Osteocyte (in vitro differentiated cells): ENCODE results near the gene ABCA13. TPM values are rescaled to one million over a fixed set of nuclear protein-coding genes. Genes with fewer than 3 reads are reported as not detected.

Experiments
- DNase-seq: peaks from one replicate; pipeline ENCODE4 v3.0.0; 2021; ENCODE audit warnings: mixed read lengths; ENCODE audit not compliant: unreplicated experiment; ENCODE audit errors: extremely low spot score
- H3K27ac Mint-ChIP-seq: one replicate; pipeline ENCODE4 v1.8.0; 2021; ENCODE audit warnings: mild to moderate bottlenecking, mixed read lengths; ENCODE audit not compliant: unreplicated experiment
- H3K27me3 Mint-ChIP-seq: one replicate; pipeline ENCODE4 v1.8.0; 2021; ENCODE audit warnings: mixed read lengths; ENCODE audit not compliant: unreplicated experiment
- H3K36me3 Mint-ChIP-seq: one replicate; pipeline ENCODE4 v1.8.0; 2021; ENCODE audit warnings: mixed read lengths; ENCODE audit not compliant: unreplicated experiment
- H3K4me1 Mint-ChIP-seq: one replicate; pipeline ENCODE4 v1.8.0; 2021; ENCODE audit warnings: mixed read lengths; ENCODE audit not compliant: unreplicated experiment
- H3K4me3 Mint-ChIP-seq: one replicate; pipeline ENCODE4 v1.8.0; 2021; ENCODE audit warnings: mild to moderate bottlenecking, moderate library complexity, mixed read lengths; ENCODE audit not compliant: unreplicated experiment
- H3K9me3 Mint-ChIP-seq: one replicate; pipeline ENCODE4 v1.8.0; 2021; ENCODE audit warnings: mixed read lengths; ENCODE audit not compliant: unreplicated experiment
- total RNA-seq: library from RNA; stranded (reverse); gene quantifications from 2 replicates; pipeline ENCODE4 v1.2.1, GENCODE V29; 2021
- TF ChIP-seq, protein P1 (sequence below): fragments of 200-600 bp; sonication (generic); IDR thresholded peaks from 2 replicates; pipeline ENCODE4 v1.5.0; 2021; ENCODE audit warnings: antibody characterized with exemption, mild to moderate bottlenecking, moderate library complexity

ABCA13 gene
- total RNA-seq, 1 donor from 2014 or later, result 1.1 TPM

DNA sequence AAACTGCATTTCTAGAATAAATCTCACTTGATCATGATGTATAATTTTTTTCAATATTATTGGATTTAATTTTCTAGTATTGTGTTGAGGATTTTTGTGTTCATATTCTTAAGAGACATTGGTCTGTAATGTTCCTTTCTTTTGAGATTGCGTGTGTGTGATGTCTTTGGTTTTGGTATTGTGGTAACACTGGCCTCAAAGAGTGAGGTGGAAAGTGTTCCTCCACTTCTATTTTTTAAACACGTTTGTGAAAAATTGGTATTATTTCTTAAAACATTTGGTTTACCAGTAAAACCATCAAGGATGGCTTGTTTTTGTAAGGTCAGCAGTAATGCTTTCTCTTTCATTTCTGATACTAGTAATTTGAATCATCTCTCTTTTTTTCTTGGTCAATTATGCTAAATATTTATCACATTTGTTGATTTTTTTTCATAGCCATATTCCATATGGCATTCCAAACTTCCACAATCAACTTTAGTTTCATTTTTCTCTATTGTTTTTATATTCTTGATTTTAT is 462.9 kb downstream of the ABCA13 start:
- Mint-ChIP-seq H3K36me3 (no peaks in the 10 kb centered on the region), H3K4me1 (no peaks in the 10 kb centered on the region), H3K27me3 (no peaks in the 10 kb centered on the region), H3K27ac (no peak overlapping the region), H3K4me3 (no peak overlapping the region), H3K9me3 (no peaks in the 10 kb centered on the region)
- TF ChIP-seq, protein P1, sequence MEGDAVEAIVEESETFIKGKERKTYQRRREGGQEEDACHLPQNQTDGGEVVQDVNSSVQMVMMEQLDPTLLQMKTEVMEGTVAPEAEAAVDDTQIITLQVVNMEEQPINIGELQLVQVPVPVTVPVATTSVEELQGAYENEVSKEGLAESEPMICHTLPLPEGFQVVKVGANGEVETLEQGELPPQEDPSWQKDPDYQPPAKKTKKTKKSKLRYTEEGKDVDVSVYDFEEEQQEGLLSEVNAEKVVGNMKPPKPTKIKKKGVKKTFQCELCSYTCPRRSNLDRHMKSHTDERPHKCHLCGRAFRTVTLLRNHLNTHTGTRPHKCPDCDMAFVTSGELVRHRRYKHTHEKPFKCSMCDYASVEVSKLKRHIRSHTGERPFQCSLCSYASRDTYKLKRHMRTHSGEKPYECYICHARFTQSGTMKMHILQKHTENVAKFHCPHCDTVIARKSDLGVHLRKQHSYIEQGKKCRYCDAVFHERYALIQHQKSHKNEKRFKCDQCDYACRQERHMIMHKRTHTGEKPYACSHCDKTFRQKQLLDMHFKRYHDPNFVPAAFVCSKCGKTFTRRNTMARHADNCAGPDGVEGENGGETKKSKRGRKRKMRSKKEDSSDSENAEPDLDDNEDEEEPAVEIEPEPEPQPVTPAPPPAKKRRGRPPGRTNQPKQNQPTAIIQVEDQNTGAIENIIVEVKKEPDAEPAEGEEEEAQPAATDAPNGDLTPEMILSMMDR, result no peak
- DNase-seq, result no peak

DNA sequence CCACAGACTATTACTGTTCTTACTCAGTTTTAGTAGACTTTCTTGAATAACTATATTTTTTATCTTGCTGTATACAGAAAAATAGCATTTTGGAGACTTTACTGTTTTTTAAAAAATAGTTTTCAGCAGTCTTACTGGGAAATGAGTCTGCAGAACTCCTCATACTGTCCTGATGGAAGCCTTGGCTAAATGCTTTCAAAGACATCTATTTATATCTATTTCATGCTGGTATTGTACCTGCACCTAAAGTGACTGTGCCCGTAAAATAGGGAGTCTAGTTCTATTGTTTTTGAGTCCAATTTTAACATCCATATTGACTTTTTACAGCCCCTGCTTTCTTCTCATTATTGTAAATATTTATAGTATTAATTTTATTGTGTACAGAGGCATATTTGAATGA is 464.5 kb downstream of the ABCA13 start:
- Mint-ChIP-seq H3K27ac (no peak overlapping the region), H3K4me1 (no peaks in the 10 kb centered on the region), H3K9me3 (no peaks in the 10 kb centered on the region), H3K4me3 (no peak overlapping the region), H3K36me3 (no peaks in the 10 kb centered on the region), H3K27me3 (no peaks in the 10 kb centered on the region)
- TF ChIP-seq, protein P1, result no peak
- no peak for DNase-seq

DNA sequence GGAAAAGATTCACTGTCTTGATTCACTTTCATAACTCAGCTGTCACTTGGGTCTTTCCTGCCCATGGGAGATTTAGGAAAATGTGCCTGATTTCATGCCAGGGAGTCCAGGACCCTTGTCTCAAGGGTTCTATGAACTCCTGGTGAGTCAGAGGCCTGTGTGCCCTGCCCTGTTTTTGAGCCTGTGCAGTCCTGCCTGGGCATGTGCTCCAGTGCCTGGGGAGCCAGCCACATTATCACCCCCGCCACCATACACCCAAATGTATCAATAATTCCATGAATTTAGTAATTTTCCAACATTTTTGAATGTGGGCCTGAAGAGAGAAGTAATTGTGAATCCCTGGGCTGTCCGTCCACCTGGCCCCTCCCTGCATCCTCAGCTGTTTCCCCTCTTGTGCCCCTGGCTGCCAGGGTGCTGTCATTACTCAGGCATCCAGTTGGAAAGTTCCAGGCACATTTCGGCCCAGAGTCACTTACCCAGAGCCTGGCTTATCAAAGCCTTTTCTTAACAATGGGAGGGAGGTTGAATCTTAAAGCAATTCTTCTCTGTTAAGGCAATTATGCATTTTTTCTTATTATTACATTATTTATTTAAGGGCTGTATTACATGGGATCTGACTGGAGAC is 465.2 kb downstream of the ABCA13 start:
- no peaks in the 10 kb centered on the region for H3K27me3 Mint-ChIP-seq
- TF ChIP-seq, protein P1, result no peak
- DNase-seq, result no peak
- no peaks in the 10 kb centered on the region for H3K9me3 Mint-ChIP-seq
- no peak overlapping the region for H3K27ac Mint-ChIP-seq
- no peaks in the 10 kb centered on the region for H3K4me1 Mint-ChIP-seq
- no peak overlapping the region for H3K4me3 Mint-ChIP-seq
- no peaks in the 10 kb centered on the region for H3K36me3 Mint-ChIP-seq

GRCh38 chr7:48637382-48637781 is 466.1 kb downstream of the ABCA13 start:
- Mint-ChIP-seq H3K27ac (no peak overlapping the region), H3K36me3 (no peaks in the 10 kb centered on the region), H3K9me3 (no peaks in the 10 kb centered on the region), H3K4me1 (no peaks in the 10 kb centered on the region), H3K4me3 (no peak overlapping the region), H3K27me3 (no peaks in the 10 kb centered on the region)
- DNase-seq, result no peak
- TF ChIP-seq, protein P1, result no peak

DNA sequence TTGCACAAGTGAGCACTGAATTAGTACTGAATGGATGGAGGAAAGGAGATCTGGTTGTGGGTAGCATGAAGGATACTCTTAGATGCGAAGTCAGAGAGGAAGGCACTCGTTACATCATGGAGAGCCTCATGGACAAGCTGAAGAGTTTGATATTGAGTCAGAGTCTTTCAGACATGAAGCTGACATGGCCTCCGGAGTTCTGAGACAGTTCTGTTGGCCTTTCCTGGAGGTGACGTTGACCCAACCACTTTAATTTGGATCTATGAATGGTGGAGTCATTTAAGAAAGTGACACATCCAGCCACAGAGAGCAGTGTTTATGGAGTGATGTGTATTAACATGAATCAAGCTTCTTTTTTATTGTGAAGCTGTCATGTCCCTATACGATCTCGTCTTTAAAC is 466.8 kb downstream of the ABCA13 start:
- Mint-ChIP-seq H3K27me3 (no peaks in the 10 kb centered on the region), H3K4me3 (no peak overlapping the region), H3K36me3 (no peaks in the 10 kb centered on the region), H3K9me3 (no peaks in the 10 kb centered on the region), H3K4me1 (no peaks in the 10 kb centered on the region), H3K27ac (no peak overlapping the region)
- TF ChIP-seq, protein P1, result no peak
- DNase-seq, result no peak
